Neutrophil (primary cell): ENCODE results near the gene VASH1.
A peak's percentile ranks its signal among the peaks of the same experiment; 100 is the strongest.

Experiments used
- H3K27ac ChIP-seq: fragments of 200-600 bp; sonication (generic); 2 replicates; pipeline ENCODE4 v1.5.1; 2016; ENCODE audit warnings: mild to moderate bottlenecking, moderate library complexity
- H3K27me3 ChIP-seq: fragments of 200-600 bp; sonication (generic); 2 replicates; pipeline ENCODE4 v1.6.0; 2016; ENCODE audit warnings: mild to moderate bottlenecking
- H3K36me3 ChIP-seq: fragments of 200-600 bp; sonication (generic); 2 replicates; pipeline ENCODE4 v1.5.1; 2017
- H3K4me1 ChIP-seq, 2 experiments: fragments of 200-600 bp in 1 of 2; sonication (generic) in 1 of 2; 1 replicate in 1 of 2; 2 replicates in 1 of 2; pipeline versions ENCODE4 v1.5.1 to v1.6.1; 2013 to 2016; ENCODE audit warnings: low read depth in 1 of 2, low read length in 1 of 2, mild to moderate bottlenecking in 1 of 2, moderate library complexity in 1 of 2; ENCODE audit not compliant: control insufficient read depth in 1 of 2, insufficient read depth in 1 of 2
- H3K4me3 ChIP-seq, 2 experiments: fragments of 200-600 bp in 1 of 2; sonication (generic) in 1 of 2; 1 replicate in 1 of 2; 2 replicates in 1 of 2; pipeline ENCODE4 v1.5.1; 2013 to 2016; ENCODE audit warnings: low read depth in 1 of 2, low read length in 1 of 2, mild to moderate bottlenecking in 1 of 2, moderate library complexity in 1 of 2
- H3K9me3 ChIP-seq: fragments of 200-600 bp; sonication (generic); 2 replicates; pipeline ENCODE4 v1.5.1; 2016
- TF ChIP-seq, protein P1 (sequence below): fragments of 200-600 bp; sonication (generic); IDR thresholded peaks from 2 replicates; pipeline ENCODE4 v1.5.1; 2016; ENCODE audit warnings: antibody characterized with exemption

VASH1 gene

DNA sequence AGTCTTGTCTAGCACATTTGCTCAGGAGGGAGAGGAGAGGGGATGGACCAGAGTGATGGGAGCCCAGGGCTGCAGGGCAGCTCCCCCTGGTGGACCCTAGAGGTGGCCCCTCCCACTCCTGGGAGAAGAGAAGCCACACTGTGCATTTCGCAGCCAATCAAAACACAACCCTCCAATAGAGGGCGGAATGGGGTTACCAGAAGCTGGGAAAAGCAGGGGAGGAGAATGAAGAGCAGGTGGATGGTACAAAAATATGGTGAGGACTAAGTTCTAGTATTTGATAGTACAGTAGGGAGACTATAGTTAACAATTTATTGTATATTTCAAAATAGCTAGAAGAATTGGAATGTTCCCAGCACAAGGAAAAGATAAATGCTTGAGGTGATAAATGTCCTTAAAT lies 23.6 kb downstream of the VASH1 start:
- Histone ChIP-seq H3K36me3 (peaks cover 30% of the 10 kb centered on the region), H3K9me3 (no peaks in the 10 kb centered on the region), H3K27ac (no peak overlapping the region), H3K4me1 (peaks cover 6% of the 10 kb centered on the region in 2 experiments), H3K27me3 (no peaks in the 10 kb centered on the region), H3K4me3 (no peak overlapping the region)
- TF ChIP-seq, protein P1, sequence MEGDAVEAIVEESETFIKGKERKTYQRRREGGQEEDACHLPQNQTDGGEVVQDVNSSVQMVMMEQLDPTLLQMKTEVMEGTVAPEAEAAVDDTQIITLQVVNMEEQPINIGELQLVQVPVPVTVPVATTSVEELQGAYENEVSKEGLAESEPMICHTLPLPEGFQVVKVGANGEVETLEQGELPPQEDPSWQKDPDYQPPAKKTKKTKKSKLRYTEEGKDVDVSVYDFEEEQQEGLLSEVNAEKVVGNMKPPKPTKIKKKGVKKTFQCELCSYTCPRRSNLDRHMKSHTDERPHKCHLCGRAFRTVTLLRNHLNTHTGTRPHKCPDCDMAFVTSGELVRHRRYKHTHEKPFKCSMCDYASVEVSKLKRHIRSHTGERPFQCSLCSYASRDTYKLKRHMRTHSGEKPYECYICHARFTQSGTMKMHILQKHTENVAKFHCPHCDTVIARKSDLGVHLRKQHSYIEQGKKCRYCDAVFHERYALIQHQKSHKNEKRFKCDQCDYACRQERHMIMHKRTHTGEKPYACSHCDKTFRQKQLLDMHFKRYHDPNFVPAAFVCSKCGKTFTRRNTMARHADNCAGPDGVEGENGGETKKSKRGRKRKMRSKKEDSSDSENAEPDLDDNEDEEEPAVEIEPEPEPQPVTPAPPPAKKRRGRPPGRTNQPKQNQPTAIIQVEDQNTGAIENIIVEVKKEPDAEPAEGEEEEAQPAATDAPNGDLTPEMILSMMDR, result peak; percentile 27

DNA sequence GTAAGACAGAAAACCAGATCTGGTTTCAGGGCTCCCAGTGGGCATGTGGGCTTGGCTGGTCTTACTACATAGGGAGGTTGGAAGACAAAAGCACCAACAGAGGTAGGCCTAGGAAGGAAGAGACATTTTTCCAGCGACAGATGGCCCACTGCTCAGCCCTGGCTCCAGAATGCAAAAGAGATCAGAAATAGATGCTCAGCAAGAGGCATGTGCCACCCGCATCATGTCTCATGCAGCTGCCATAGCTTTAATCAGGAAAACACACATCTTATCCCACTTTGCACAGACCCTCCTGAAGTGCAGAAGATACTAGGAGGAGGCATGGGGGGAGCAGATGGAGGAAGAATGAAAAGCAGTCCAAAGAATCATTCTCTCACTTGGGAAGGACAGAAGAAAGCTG lies 25.3 kb downstream of the VASH1 start:
- H3K27me3 ChIP-seq, result no peaks in the 10 kb centered on the region
- H3K4me1 ChIP-seq, result peaks cover 6% of the 10 kb centered on the region in 2 experiments
- H3K4me3 ChIP-seq, result no peak overlapping the region
- no peaks in the 10 kb centered on the region for H3K9me3 ChIP-seq
- H3K27ac ChIP-seq, result no peak overlapping the region
- TF ChIP-seq, protein P1, result no peak
- peaks cover 45% of the 10 kb centered on the region for H3K36me3 ChIP-seq

DNA sequence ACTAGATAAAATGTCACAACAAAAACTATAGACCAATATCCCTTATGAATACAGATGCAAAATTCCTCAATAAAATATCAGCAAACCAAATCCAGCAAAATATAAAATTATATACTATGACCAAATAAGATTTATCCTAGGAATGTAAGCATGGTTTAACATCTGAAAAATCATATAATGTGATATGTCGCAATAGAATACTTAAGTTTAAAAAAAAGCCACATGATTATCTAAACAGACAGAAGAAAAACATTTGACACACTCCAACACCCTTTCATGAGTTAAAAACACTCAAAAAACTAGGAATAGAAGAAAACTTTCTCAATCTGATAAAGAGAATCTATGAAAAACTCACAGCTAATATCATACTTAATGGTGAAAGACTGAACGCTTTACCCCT lies 31.2 kb downstream of the VASH1 start:
- TF ChIP-seq, protein P1, result no peak
- no peak overlapping the region for H3K4me3 ChIP-seq
- H3K9me3 ChIP-seq, result no peaks in the 10 kb centered on the region
- peaks cover 45% of the 10 kb centered on the region for H3K36me3 ChIP-seq
- H3K27me3 ChIP-seq, result no peaks in the 10 kb centered on the region
- H3K4me1 ChIP-seq, result no peaks in the 10 kb centered on the region
- no peak overlapping the region for H3K27ac ChIP-seq

DNA sequence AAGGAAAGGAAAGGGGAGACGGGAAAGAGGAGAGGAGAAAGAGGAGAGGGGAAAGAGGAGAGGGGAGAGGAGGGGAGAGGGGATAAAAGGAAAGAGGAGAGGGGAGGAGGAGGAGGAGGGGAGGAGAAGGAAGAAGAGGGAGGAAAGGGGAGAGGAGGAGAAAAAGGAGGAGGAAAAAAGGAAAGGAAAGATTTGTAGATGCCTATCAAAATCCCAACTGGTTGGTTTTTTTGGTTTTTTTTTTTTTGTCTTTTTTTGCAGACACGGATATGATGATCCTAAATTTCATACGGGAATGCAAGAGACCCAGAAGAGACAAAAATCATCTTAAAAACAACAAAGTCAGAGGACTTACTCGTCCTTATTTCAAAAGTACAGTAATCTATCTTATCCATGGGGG lies 32.1 kb downstream of the VASH1 start:
- TF ChIP-seq, protein P1, result no peak

DNA sequence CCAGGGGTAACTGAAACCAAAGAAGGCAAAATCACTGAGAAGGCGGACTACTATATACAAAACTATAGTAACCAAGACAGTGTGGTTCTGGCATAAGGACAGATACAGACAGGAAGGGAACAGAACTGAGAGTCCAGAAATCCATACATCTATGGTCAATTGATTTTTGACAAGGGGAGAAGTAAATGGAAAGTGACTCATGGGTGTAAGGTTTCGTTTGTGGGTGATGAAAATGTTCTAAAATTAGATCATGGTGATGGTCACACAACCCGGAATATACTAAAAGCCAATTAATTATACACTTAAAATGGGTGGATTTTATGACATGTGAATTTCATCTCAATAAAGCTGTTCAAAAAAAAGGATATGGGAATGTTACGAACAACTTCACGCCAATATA lies 32.7 kb downstream of the VASH1 start:
- TF ChIP-seq, protein P1, result no peak
- no peak overlapping the region for H3K4me3 ChIP-seq

More for the DNA sequence above, 32.1 kb downstream of the VASH1 start:
- peaks cover 41% of the 10 kb centered on the region for H3K36me3 ChIP-seq
- no peak overlapping the region for H3K27ac ChIP-seq
- no peaks in the 10 kb centered on the region for H3K27me3 ChIP-seq
- no peak overlapping the region for H3K4me3 ChIP-seq
- no peaks in the 10 kb centered on the region for H3K4me1 ChIP-seq
- no peaks in the 10 kb centered on the region for H3K9me3 ChIP-seq

DNA sequence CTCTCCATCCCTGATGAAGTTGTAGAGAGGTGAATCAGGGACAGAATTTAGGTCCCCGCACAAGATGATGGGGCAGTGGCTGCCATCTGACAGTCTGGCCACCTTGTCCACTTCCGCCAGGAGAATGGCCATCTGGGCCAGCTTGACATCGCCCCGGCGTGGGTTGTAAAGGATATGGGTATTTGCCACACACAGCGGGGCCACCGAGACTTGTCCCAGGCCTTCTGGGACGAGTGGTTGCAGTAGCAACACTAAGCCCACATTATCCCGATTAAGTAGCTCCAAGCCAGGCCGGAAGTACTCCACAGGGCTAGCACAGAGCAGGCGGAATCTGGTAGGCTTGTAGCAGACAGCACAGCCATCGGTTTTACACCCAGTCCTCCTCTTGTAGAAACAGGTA lies 45.2 kb downstream of the VASH1 start:
- Histone ChIP-seq H3K9me3 (no peaks in the 10 kb centered on the region), H3K36me3 (peaks cover 23% of the 10 kb centered on the region), H3K27ac (no peak overlapping the region), H3K4me3 (no peak overlapping the region), H3K27me3 (no peaks in the 10 kb centered on the region), H3K4me1 (peaks cover 9 to 10% of the 10 kb centered on the region in 2 experiments)
- TF ChIP-seq, protein P1, result no peak

More for the DNA sequence above, 32.7 kb downstream of the VASH1 start:
- no peaks in the 10 kb centered on the region for H3K9me3 ChIP-seq
- H3K27ac ChIP-seq, result no peak overlapping the region
- H3K4me1 ChIP-seq, result no peaks in the 10 kb centered on the region
- peaks cover 35% of the 10 kb centered on the region for H3K36me3 ChIP-seq
- H3K27me3 ChIP-seq, result no peaks in the 10 kb centered on the region
